ENCODE data around the gene RAB8B.

RAB8B gene

GRCh38 chr15:63181648-63182047 is 7.8 kb upstream of the RAB8B start:
- DNase-seq (ENCODE audit: low read depth in 3 of 3, low spot score in 1 of 3) = no peak

DNA sequence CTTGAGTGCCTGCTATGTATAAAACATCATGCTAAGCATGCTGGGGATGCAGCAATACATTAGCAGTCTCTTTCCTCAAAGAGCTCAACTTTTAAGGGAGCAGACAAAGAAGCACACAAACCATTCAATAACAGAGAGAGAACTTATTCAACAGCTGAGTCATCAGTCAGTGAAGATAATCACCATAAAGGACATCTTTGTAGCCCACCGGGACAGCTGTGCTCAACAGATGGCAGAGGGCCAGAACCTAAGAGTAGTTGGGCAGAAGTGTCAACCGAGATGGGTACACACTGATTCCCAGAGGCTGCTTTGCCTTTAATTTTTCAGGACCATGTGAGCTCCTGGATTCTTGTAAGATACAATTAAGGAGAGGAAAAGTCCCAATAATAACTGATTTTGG is 4.2 kb upstream of the RAB8B start:
- no peak for DNase-seq (ENCODE audit: low read depth in 3 of 3, low spot score in 1 of 3)

- no peak for DNase-seq (ENCODE audit: low read depth in 3 of 3, low spot score in 1 of 3)
Measured at GRCh38 chr15:63186065-63186464, 3.3 kb upstream of the RAB8B start.

- DNase-seq (ENCODE audit: low read depth in 3 of 3, low spot score in 1 of 3) = no peak
Measured at GRCh38 chr15:63187589-63188226, 1.7 kb upstream of the RAB8B start.

GRCh38 chr15:63188247-63188925 is 1.0 kb upstream of the RAB8B start:
- no peak for DNase-seq (ENCODE audit: low read depth in 3 of 3, low spot score in 1 of 3)

DNA sequence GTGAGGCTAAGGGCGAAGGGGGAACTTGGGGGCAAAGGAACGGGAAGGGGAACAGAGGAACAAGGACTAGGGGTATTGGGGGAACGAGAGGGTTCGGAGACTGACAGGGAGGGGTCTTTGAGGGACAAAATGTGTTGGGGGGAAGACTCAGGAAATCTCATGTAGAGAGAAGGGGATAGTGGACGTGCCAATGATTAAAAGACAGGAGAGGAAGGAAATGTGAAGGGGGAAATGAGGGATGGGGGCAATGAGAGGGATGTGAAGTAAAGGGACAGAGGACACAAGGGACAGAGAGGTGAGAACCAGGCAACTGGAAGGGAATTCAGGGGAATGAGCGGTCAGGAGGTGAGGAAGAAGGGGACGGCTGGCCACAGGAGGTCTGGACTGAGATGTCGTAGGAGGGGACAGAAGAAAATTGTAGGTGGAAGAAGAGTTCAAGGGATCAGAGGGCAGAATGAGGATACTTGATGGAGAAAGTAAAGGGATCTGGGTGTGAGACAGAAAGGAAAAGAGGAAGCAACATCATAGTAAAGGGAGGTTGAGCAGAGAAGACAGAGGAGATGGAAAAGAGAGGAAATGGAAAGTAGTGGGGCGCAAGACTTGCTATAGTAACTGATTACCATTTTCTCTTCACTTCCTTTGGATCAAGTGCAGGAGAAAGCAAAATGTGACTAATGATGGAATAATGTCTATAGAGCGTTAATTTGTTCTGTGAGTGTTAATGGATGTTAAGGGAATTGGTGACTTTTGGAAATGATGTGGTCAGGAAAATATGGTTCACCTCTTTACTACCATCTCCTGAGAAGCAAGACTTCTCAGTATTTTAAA is 749 bp downstream of the RAB8B start:
- no peak for DNase-seq (ENCODE audit: low read depth in 3 of 3, low spot score in 1 of 3)

GRCh38 chr15:63190769-63191649 is 1.6 kb downstream of the RAB8B start:
- no peak for DNase-seq (ENCODE audit: low read depth in 3 of 3, low spot score in 1 of 3)

- DNase-seq (ENCODE audit: low read depth in 3 of 3, low spot score in 1 of 3) = peak in 1 of 3 donors; percentile 34
Measured at GRCh38 chr15:63191895-63192618, 2.7 kb downstream of the RAB8B start.

GRCh38 chr15:63192619-63193206 is 3.3 kb downstream of the RAB8B start:
- no peak for DNase-seq (ENCODE audit: low read depth in 3 of 3, low spot score in 1 of 3)

DNA sequence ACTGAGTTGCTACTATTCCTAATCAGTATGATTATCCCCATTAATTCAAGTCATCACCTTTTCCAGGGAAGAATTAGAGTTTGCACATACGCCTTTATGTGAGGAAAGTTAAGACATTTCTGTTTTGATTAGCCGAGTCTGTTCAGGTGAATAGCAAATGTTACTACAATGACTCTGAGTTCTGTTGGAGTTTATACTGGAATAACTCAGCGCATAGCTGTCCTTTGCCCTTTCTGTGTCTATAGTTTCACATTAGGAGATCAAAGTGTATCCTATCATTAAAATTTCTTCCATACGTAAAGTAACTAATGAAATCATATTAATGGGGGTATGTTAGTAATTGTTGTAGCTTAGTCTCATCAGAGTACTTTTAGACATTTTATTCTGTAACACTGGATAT is 4.9 kb downstream of the RAB8B start:
- no peak for DNase-seq (ENCODE audit: low read depth in 3 of 3, low spot score in 1 of 3)

GRCh38 chr15:63194880-63195568 is 5.6 kb downstream of the RAB8B start:
- no peak for DNase-seq (ENCODE audit: low read depth in 3 of 3, low spot score in 1 of 3)

DNA sequence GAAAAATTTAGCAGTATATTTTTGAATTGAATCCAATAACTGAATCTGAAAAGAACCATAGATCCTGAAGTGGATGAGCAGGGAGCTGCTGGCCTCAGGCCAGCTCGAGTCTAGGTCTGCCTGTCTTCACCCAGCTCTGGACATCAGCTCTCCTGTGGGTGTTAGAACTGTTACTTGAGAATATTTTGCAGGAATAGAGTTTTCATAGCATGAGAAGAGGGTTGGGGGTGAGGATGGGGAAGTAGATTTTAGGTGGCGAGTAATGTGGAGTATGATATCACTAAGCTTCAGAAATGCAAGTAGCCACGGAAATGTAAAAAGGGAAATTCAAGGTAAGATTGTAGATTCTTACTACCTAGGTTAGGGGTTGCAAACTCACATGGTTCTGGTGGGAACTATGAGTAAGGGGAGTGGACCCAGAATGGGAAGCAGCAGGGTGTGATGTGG is 6.2 kb downstream of the RAB8B start:
- no peak for DNase-seq (ENCODE audit: low read depth in 3 of 3, low spot score in 1 of 3)

DNA sequence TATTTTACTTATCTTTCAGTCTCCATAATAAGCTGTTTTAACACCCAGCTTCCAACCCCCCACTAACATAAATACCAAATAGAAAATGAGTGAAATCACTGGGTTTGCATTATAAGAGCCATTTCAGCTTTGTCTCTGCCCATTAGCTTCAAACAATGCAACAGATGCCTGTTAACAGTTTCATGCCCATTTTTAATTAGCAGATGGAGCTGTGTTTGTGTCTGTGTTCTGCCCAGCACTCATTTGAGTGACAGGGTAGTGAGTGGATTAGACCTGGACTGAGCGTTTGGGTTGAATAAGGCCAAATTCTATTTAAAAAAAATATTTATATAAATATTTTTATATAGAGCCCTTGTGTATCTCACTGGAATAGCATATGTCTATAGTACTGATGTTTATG is 7.4 kb downstream of the RAB8B start:
- no peak for DNase-seq (ENCODE audit: low read depth in 3 of 3, low spot score in 1 of 3)

DNA sequence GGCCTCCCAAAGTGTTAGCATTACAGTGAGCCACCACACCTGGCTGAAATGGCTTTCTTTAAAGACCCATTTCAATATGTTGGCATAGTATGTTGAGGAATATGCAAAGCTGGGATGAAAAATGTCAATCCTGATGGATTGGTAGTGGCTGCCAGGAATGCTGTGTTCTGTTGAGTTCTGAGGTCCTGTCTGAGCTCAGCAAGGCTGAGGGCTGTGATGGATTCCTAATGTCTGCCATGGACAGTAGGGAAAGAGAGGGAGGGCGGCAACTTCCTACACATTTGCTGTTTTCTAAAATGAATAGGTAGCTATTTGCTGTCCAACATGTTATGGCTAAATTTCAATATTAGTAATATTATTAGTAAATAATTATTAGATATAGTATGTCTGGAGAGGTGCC is 8.2 kb downstream of the RAB8B start:
- DNase-seq (ENCODE audit: low read depth in 3 of 3, low spot score in 1 of 3) = no peak

GRCh38 chr15:63198371-63199250 is 9.2 kb downstream of the RAB8B start:
- DNase-seq (ENCODE audit: low read depth in 3 of 3, low spot score in 1 of 3) = no peak

GRCh38 chr15:63200464-63201249 is 11.3 kb downstream of the RAB8B start:
- DNase-seq (ENCODE audit: low read depth in 3 of 3, low spot score in 1 of 3) = no peak

DNA sequence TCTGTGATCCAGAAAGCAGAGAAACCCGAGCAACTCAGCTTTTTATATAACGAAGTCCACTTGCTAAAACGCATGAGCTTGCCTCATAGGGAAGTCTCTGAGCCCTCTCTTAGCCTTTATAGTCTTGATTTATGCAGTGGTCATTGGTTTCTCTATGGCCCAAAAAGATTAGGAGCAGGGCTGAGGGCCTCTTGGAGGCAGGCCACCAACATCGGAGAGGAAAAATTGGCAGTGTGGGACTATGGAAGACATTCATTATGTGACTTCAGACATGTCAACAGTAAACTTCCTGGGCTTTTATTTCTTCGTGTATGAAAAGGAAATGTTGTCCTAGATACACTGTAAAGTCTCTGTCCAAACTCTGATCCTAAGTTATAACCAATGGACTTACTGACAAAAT is 13.5 kb downstream of the RAB8B start:
- DNase-seq (ENCODE audit: low read depth in 3 of 3, low spot score in 1 of 3) = no peak

Data from stimulated activated CD4-positive, alpha-beta T cell treated with anti-CD3 and anti-CD28 coated beads, TNF-alpha, amount 100 ng/mL, for 1 hour (primary cell).